IPS-NIHi11 (cell line): Measurements from ENCODE around the gene ARG2.

Experiments
- DNase-seq: peaks from one replicate; pipeline ENCODE4 v3.0.0; 2012; ENCODE audit warnings: mixed read lengths, low spot score

ARG2 gene

GRCh38 chr14:67638642-67639041, 18.9 kb downstream of the ARG2 start:
- DNase-seq: no peak

GRCh38 chr14:67641480-67641879, 21.8 kb downstream of the ARG2 start:
- no peak for DNase-seq

GRCh38 chr14:67641902-67642749, 22.4 kb downstream of the ARG2 start:
- no peak for DNase-seq

GRCh38 chr14:67643713-67644112, 24.0 kb downstream of the ARG2 start:
- peak; percentile 24 for DNase-seq

GRCh38 chr14:67644428-67644827, 24.7 kb downstream of the ARG2 start:
- no peak for DNase-seq

GRCh38 chr14:67645414-67645813, 25.7 kb downstream of the ARG2 start:
- DNase-seq: no peak

- no peak for DNase-seq
These were observed 26.4 kb downstream of the ARG2 start for GRCh38 chr14:67646131-67646530.

- no peak for DNase-seq
These were observed 30.4 kb downstream of the ARG2 start for GRCh38 chr14:67650151-67650550.

- DNase-seq: no peak
These were observed 31.0 kb downstream of the ARG2 start for GRCh38 chr14:67650694-67651093.

GRCh38 chr14:67652189-67652588, 32.5 kb downstream of the ARG2 start:
- no peak for DNase-seq

GRCh38 chr14:67653651-67654280, 34.0 kb downstream of the ARG2 start:
- no peak for DNase-seq

- DNase-seq: no peak
These were observed 43.9 kb downstream of the ARG2 start for GRCh38 chr14:67663633-67664032.

GRCh38 chr14:67665868-67666267, 46.1 kb downstream of the ARG2 start:
- DNase-seq: no peak

- peak; percentile 35 for DNase-seq
These were observed 47.2 kb downstream of the ARG2 start for GRCh38 chr14:67666750-67667449.

GRCh38 chr14:67668559-67668958, 48.8 kb downstream of the ARG2 start:
- no peak for DNase-seq

GRCh38 chr14:67673451-67673850, 53.7 kb downstream of the ARG2 start:
- DNase-seq: no peak

GRCh38 chr14:67674139-67674479, 54.4 kb downstream of the ARG2 start:
- DNase-seq: peak; percentile 85

GRCh38 chr14:67674480-67675218, 54.9 kb downstream of the ARG2 start, which contains the start of gene VTI1B:
TSS of gene VTI1B (minus strand) at chr14:67674632. CDS start at chr14:67674489, 143 bp downstream.
- DNase-seq: peak; percentile 91

GRCh38 chr14:67675219-67675582, 55.5 kb downstream of the ARG2 start:
- DNase-seq: no peak

- DNase-seq: no peak
These were observed 59.3 kb downstream of the ARG2 start for GRCh38 chr14:67679006-67679405.

GRCh38 chr14:67680121-67680602, 60.4 kb downstream of the ARG2 start:
- DNase-seq: no peak

GRCh38 chr14:67680941-67681340, 61.2 kb downstream of the ARG2 start:
- DNase-seq: no peak
